Measurements from ENCODE around the gene TRIM65. TPM values are rescaled to one million over a fixed set of nuclear protein-coding genes. Genes with fewer than 3 reads are reported as not detected.
A peak's percentile ranks its signal among the peaks of the same experiment; 100 is the strongest.

Gene TRIM65
- total and polyA plus RNA-seq, 2 of the 13 experiments (the other 11 are each of a cell fraction or from before 2014, with no cell fraction given): 10.3 to 22.4 TPM

- TF ChIP-seq ZNF512B (CRISPR knock-in tag; IDR thresholded peaks at IDR 0.05; ENCODE audit: borderline replicate concordance) (0 out of 2 replicates have a peak, but pooled peaks have one; percentile 40), DNMT3B (CRISPR knock-in tag; conservative IDR thresholded peaks at IDR 0.05) (peak; percentile 55; the same call in 1 of the 2 replicates), ZSCAN9 (CRISPR knock-in tag; IDR thresholded peaks at IDR 0.05; ENCODE audit: borderline replicate concordance) (0 out of 2 replicates have a peak, but pooled peaks have one; percentile 6), ZSCAN20 (CRISPR knock-in tag; IDR thresholded peaks at IDR 0.05; ENCODE audit: borderline replicate concordance) (peak; percentile 68; the same call in 1 of the 2 replicates), ESRRA (CRISPR knock-in tag; IDR thresholded peaks at IDR 0.05; ENCODE audit: low read depth) (no peak), HNF4G (IDR thresholded peaks at IDR 0.05; ENCODE audit: borderline replicate concordance, low read depth, low read length) (no peak), HNF4G (CRISPR knock-in tag; IDR thresholded peaks at IDR 0.05; ENCODE audit: borderline replicate concordance, low read depth) (no peak; the same call in 1 of the 2 replicates), KLF11 (CRISPR knock-in tag; IDR thresholded peaks at IDR 0.05) (no peak; the same call in 1 of the 2 replicates), PITX1 (CRISPR knock-in tag; IDR thresholded peaks at IDR 0.05) (peak; percentile 33; the same call in 1 of the 2 replicates), ZEB1 (IDR thresholded peaks at IDR 0.05; ENCODE audit: insufficient replicate concordance, low read depth) (peak; percentile 16), ZNF33B (CRISPR knock-in tag; IDR thresholded peaks at IDR 0.05) (peak; percentile 64; the same call in 1 of the 2 replicates), ZNF788 (CRISPR knock-in tag; IDR thresholded peaks at IDR 0.05; ENCODE audit: borderline replicate concordance) (peak; percentile 90), NONO (IDR thresholded peaks at IDR 0.05) (no peak), NONO (CRISPR knock-in tag; conservative IDR thresholded peaks at IDR 0.05) (peak; percentile 69), ARID4A (CRISPR knock-in tag; IDR thresholded peaks at IDR 0.05; ENCODE audit: borderline replicate concordance) (peak; percentile 26; the same call in 1 of the 2 replicates), PHF8 (CRISPR knock-in tag; IDR thresholded peaks at IDR 0.05) (peak; percentile 62), ZSCAN25 (CRISPR knock-in tag; IDR thresholded peaks at IDR 0.05) (peak; percentile 70), MEF2D (CRISPR knock-in tag; IDR thresholded peaks at IDR 0.05) (peak; percentile 4; the same call in 1 of the 2 replicates), ZNF18 (CRISPR knock-in tag; IDR thresholded peaks at IDR 0.05; ENCODE audit: insufficient replicate concordance) (peak; percentile 68)
These were observed 52.9 kb downstream of the TRIM65 start, which contains the start of gene UNC13D (continued) for GRCh38 chr17:75843577-75844529.

Measured in HepG2 (cell line).